Tibial artery (tissue), 4 donors: ENCODE data around the gene GSDMA.

Experiments used
- DNase-seq, 2 donors: peaks; one replicate each; pipeline ENCODE4 v3.0.0-alpha.2; 2019
- H3K27ac ChIP-seq, 2 donors: fragments of 200-600 bp; sonication (generic) in 1 of 2; 1 replicate in 1 of 2; 2 replicates in 1 of 2; pipeline ENCODE4 v1.5.1; 2018 to 2019; ENCODE audit warnings: mild to moderate bottlenecking in 1 of 2
- H3K27me3 ChIP-seq, 2 donors: fragments of 200-600 bp; sonication (generic) in 1 of 2; one replicate each; pipeline versions ENCODE4 v1.5.1 to v1.6.0; 2016 to 2019
- H3K36me3 ChIP-seq, 3 donors: fragments of 200-600 bp; sonication (generic) in 2 of 3; one replicate each; pipeline ENCODE4 v1.5.1; 2016 to 2019; ENCODE audit warnings: mild to moderate bottlenecking in 2 of 3
- H3K4me1 ChIP-seq, 4 donors: fragments of 200-600 bp; sonication (generic) in 2 of 4; 1 replicate in 3 of 4; 2 replicates in 1 of 4; pipeline ENCODE4 v1.5.1; 2016 to 2019
- H3K4me3 ChIP-seq, 2 donors: fragments of 200-600 bp; sonication (generic) in 1 of 2; 1 replicate in 1 of 2; 2 replicates in 1 of 2; pipeline ENCODE4 v1.5.1; 2018 to 2019; ENCODE audit warnings: mild to moderate bottlenecking in 2 of 2
- H3K9me3 ChIP-seq, 3 donors: fragments of 200-600 bp; sonication (generic) in 1 of 3; one replicate each; pipeline ENCODE4 v1.5.1; 2016 to 2019
- intact Hi-C: fragments of 100-400 bp; cut with DNase I; formaldehyde crosslinking; loops from one replicate; pipeline ENCODE4 v1.15.0; 2023; ENCODE audit warnings: low total_unique reads
- TF ChIP-seq, protein P1 (sequence below), 2 experiments: fragments of 200-600 bp in 1 of 2; fragments of 450-650 bp in 1 of 2; IDR thresholded peaks; one replicate each; pipeline ENCODE4 v1.5.1; 2017 to 2019; ENCODE audit warnings: antibody characterized with exemption in 2 of 2, mild to moderate bottlenecking in 1 of 2, moderate library complexity in 1 of 2

GSDMA gene

DNA sequence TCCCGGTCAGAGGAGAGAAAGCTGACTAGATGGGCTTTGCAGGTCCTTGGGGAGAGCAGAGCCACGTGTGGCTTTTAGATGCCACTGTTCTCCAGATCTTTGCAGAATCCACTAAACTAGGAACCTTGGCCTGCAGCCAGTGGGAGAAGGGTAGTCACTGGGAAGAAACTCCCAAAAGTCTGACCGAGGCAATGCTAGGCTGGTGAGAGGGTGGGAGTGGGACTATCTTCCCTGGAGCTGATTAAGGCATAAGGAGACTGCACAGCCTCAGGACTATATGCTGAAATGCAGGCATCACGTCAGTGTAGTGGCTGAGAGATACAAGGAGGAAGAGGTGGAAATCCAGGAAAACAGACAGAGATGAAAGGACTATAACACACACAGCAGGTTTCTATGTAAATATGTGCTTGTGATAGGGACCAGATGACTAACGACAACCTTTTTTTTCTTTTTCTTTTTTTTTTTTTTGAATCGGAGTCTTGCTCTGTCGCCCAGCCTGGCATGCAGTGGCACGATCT lies 2.2 kb upstream of the GSDMA start:
- Histone ChIP-seq H3K4me3 (no peak overlapping the region), H3K9me3 (no peaks in the 10 kb centered on the region)
- intact Hi-C loops = loop anchor here (2.0 kb wide), 1 partner anchor 18 kb away; no protein-coding TSS in a partner anchor

DNA sequence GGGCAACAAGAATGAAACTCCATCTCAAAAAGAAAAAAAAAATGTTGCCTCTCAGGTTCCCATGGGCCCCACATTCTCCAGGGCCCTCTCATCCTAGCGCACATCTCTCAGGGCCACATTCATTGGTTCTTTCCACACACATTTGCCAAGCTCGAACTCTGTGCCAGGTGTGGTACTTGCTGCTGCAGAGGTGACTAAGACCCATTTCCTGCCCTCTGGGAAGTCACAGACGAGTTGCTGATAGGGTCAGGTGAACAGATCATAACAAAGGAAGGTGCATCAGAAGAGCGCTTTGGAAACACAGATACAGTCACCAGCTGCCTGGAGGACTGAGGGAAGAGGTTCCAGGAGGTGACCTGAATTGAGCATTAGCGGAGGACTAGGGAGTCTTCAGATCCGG lies 1.0 kb downstream of the GSDMA start:
- H3K4me3 ChIP-seq = no peak overlapping the region
- H3K27ac ChIP-seq = no peak overlapping the region
- peaks cover 0 to 37% of the 10 kb centered on the region in 2 donors for H3K27me3 ChIP-seq
- H3K9me3 ChIP-seq = no peaks in the 10 kb centered on the region
- H3K36me3 ChIP-seq = no peaks in the 10 kb centered on the region
- no peak for DNase-seq
- intact Hi-C loops = no loop called here
- TF ChIP-seq, protein P1, sequence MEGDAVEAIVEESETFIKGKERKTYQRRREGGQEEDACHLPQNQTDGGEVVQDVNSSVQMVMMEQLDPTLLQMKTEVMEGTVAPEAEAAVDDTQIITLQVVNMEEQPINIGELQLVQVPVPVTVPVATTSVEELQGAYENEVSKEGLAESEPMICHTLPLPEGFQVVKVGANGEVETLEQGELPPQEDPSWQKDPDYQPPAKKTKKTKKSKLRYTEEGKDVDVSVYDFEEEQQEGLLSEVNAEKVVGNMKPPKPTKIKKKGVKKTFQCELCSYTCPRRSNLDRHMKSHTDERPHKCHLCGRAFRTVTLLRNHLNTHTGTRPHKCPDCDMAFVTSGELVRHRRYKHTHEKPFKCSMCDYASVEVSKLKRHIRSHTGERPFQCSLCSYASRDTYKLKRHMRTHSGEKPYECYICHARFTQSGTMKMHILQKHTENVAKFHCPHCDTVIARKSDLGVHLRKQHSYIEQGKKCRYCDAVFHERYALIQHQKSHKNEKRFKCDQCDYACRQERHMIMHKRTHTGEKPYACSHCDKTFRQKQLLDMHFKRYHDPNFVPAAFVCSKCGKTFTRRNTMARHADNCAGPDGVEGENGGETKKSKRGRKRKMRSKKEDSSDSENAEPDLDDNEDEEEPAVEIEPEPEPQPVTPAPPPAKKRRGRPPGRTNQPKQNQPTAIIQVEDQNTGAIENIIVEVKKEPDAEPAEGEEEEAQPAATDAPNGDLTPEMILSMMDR (IDR thresholded peaks at IDR 0.05) = no peak
- H3K4me1 ChIP-seq = peaks cover 0 to 4% (median 1%) of the 10 kb centered on the region in 4 donors

More for the DNA sequence above, 2.2 kb upstream of the GSDMA start:
- no peak for DNase-seq
- TF ChIP-seq, protein P1 (IDR thresholded peaks at IDR 0.05) = no peak
- H3K27ac ChIP-seq = no peak overlapping the region
- no peaks in the 10 kb centered on the region for H3K36me3 ChIP-seq
- peaks cover 0 to 4% (median 1%) of the 10 kb centered on the region in 4 donors for H3K4me1 ChIP-seq
- H3K27me3 ChIP-seq = peaks cover 0 to 31% of the 10 kb centered on the region in 2 donors

DNA sequence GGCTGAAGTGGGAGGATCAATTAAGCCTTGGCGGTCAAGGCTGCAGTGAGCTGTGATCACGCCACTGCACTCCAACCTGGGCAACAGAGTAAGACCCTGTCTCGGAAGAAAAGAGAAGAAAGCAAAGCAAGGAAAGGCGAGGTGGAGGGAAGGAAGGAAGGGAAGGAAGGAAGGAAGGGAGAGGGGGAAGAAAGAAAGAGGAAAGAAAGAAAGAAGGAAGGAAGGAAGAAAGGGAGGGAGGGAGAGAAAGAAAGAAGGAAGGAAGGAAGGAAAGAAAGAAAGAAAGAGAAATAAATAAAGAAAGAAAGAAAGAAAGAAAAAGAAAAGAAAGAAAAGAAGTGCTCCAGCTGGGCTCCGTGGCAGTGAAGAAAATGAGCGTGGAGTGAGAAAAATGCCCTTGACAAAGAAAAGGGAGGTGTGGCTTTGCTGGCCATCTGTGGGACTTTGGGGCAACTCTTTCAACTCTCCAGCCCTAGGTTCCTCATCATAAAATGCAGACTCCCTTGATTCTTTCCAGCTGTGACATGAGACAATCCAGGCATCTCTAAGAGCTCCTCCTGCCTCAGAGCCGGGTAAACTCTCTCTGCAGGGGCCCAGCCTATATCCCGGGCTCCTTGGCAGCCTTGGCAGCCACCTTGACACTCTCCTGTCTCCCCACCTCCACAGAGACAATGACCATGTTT lies 2.4 kb downstream of the GSDMA start:
- H3K36me3 ChIP-seq = no peaks in the 10 kb centered on the region
- no peak overlapping the region for H3K4me3 ChIP-seq
- peaks cover 0 to 40% of the 10 kb centered on the region in 2 donors for H3K27me3 ChIP-seq
- TF ChIP-seq, protein P1 (IDR thresholded peaks at IDR 0.05) = no peak
- no peak overlapping the region for H3K27ac ChIP-seq
- no peak for DNase-seq
- no peaks in the 10 kb centered on the region for H3K9me3 ChIP-seq
- intact Hi-C loops = no loop called here
- H3K4me1 ChIP-seq = no peaks in the 10 kb centered on the region

DNA sequence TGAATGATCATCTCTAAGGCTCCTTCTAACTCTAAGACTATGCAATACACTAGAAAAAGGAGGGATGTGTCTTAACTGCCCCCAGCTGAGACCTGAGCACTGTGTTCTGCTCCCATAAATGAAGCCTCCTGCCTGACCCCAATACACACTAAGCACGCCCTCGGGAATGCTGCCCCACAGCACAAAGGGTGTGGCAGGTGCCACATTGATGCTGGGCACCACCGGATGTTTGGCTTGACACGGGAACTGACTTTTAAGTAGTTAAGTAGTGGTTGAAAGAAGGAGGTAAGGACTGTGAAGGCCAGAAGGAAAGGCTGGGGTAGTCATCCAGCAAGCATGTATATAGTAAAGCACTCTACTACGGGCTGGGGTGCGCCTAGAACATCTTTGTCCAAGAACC lies 4.0 kb downstream of the GSDMA start:
- no peak for DNase-seq
- H3K9me3 ChIP-seq = no peaks in the 10 kb centered on the region
- no peak overlapping the region for H3K4me3 ChIP-seq
- peaks cover 0 to 44% of the 10 kb centered on the region in 2 donors for H3K27me3 ChIP-seq
- no peaks in the 10 kb centered on the region for H3K36me3 ChIP-seq
- no peak overlapping the region for H3K27ac ChIP-seq
- intact Hi-C loops = no loop called here
- H3K4me1 ChIP-seq = no peaks in the 10 kb centered on the region
- TF ChIP-seq, protein P1 (IDR thresholded peaks at IDR 0.05) = no peak

DNA sequence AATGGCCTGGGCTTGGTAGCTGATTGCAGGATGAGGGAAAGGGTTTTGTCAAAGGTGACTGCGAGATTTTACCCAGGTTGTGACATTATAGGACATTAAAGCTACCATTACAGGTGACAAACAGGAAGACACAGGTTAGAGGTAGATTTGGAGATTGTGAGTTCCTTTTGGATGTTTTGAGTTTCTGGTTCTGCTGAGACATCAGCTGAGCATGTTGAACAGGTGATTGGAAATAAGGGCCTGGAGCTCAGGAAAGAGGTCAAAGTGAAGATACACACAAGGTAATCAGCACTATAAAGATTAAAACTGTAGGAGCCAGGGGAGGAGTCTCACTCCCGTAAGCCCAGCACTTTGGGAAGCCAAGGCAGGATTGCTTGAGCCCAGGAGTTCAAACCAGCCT lies 6.0 kb downstream of the GSDMA start:
- Histone ChIP-seq H3K36me3 (no peaks in the 10 kb centered on the region), H3K27ac (no peak overlapping the region), H3K9me3 (no peaks in the 10 kb centered on the region), H3K4me1 (no peaks in the 10 kb centered on the region), H3K4me3 (no peak overlapping the region), H3K27me3 (peaks cover 0 to 32% of the 10 kb centered on the region in 2 donors)
- DNase-seq = no peak
- TF ChIP-seq, protein P1 (IDR thresholded peaks at IDR 0.05) = no peak
- intact Hi-C loops = no loop called here
